HEK293 (cell line): Measurements from ENCODE around the gene VSTM2B.

Source experiments
- CTCF ChIA-PET: fragments of 350-600 bp; formaldehyde crosslinking; extraction: SDS; loops from one replicate; lab custom pipeline; 2021; ENCODE audit warnings: antibody characterized with exemption; lab: Yijun Ruan, JAX
- POLR2A ChIA-PET: fragments of 300-600 bp; formaldehyde crosslinking; extraction: SDS; loops from one replicate; lab custom pipeline; 2020; ENCODE audit warnings: antibody characterized with exemption, inconsistent platforms; lab: Yijun Ruan, JAX
- H3K27ac ChIP-seq: fragments of 200-500 bp; sonication (Bioruptor generic); 2 replicates; pipeline ENCODE4 v1.5.1; 2014; ENCODE audit warnings: low read depth, low read length, control low read depth, inconsistent platforms; ENCODE audit errors: extremely low read depth
- H3K36me3 ChIP-seq, 2 experiments: fragments of 200-500 bp in 1 of 2; sonication (Bioruptor generic) in 1 of 2; 1 replicate in 1 of 2; 2 replicates in 1 of 2; pipeline ENCODE4 v1.5.1; 2014 to 2017; ENCODE audit warnings: inconsistent platforms in 2 of 2, low read length in 2 of 2; ENCODE audit not compliant: control insufficient read depth in 2 of 2, insufficient read depth in 1 of 2
- H3K4me1 ChIP-seq: fragments of 200-500 bp; sonication (Bioruptor generic); 2 replicates; pipeline ENCODE4 v1.5.1; 2014; ENCODE audit warnings: mild to moderate bottlenecking, low read length, inconsistent platforms; ENCODE audit not compliant: control insufficient read depth, insufficient read depth
- H3K4me3 ChIP-seq: 2 replicates; pipeline ENCODE4 v1.5.1; 2011; ENCODE audit warnings: low read depth, mild to moderate bottlenecking, control low read depth, low read length, moderate library complexity
- H3K9me3 ChIP-seq: fragments of 200-500 bp; sonication (Bioruptor generic); 2 replicates; pipeline ENCODE4 v1.5.1; 2014; ENCODE audit warnings: low read depth, low read length, inconsistent platforms; ENCODE audit not compliant: control insufficient read depth, insufficient read depth
- KLF1 ChIP-seq: fragments of 450-650 bp; formaldehyde crosslinking; IDR thresholded peaks from 2 replicates; pipeline ENCODE4 v1.5.1; 2016; ENCODE audit warnings: missing biosample characterization, missing genetic modification characterization
- WT1 ChIP-seq: fragments of 450-650 bp; formaldehyde crosslinking; IDR thresholded peaks from 2 replicates; pipeline ENCODE4 v1.5.1; 2016; ENCODE audit warnings: missing biosample characterization, missing genetic modification characterization
- ZEB2 ChIP-seq: fragments of 450-650 bp; formaldehyde crosslinking; IDR thresholded peaks from 2 replicates; pipeline ENCODE4 v1.5.1; 2016; ENCODE audit warnings: missing biosample characterization, missing genetic modification characterization
- ZFP69B ChIP-seq: fragments of 450-650 bp; formaldehyde crosslinking; IDR thresholded peaks from 2 replicates; pipeline ENCODE4 v1.5.1; 2016; ENCODE audit warnings: missing biosample characterization, missing genetic modification characterization
- ZIC2 ChIP-seq: fragments of 450-650 bp; formaldehyde crosslinking; IDR thresholded peaks from 2 replicates; pipeline ENCODE4 v1.5.1; 2016; ENCODE audit warnings: missing biosample characterization, missing genetic modification characterization
- ZNF112 ChIP-seq: fragments of 450-650 bp; formaldehyde crosslinking; IDR thresholded peaks from 2 replicates; pipeline ENCODE4 v1.5.0; 2017; ENCODE audit warnings: missing biosample characterization, missing genetic modification characterization
- ZNF140 ChIP-seq: fragments of 450-650 bp; formaldehyde crosslinking; IDR thresholded peaks from 2 replicates; pipeline ENCODE4 v1.5.1; 2016; ENCODE audit warnings: missing biosample characterization, missing genetic modification characterization
- ZNF19 ChIP-seq: fragments of 450-650 bp; formaldehyde crosslinking; IDR thresholded peaks from 2 replicates; pipeline ENCODE4; 2016; ENCODE audit warnings: missing biosample characterization, missing genetic modification characterization, low read depth
- ZNF280D ChIP-seq: fragments of 450-650 bp; formaldehyde crosslinking; IDR thresholded peaks from 2 replicates; pipeline ENCODE4 v1.5.1; 2016; ENCODE audit warnings: missing biosample characterization, missing genetic modification characterization
- ZNF394 ChIP-seq: fragments of 450-650 bp; formaldehyde crosslinking; IDR thresholded peaks from 2 replicates; pipeline ENCODE4 v1.5.1; 2016; ENCODE audit warnings: missing biosample characterization, missing genetic modification characterization, mild to moderate bottlenecking, moderate library complexity, borderline replicate concordance
- ZNF416 ChIP-seq: fragments of 450-650 bp; formaldehyde crosslinking; IDR thresholded peaks from 2 replicates; pipeline ENCODE4 v1.5.1; 2016; ENCODE audit warnings: missing biosample characterization, missing genetic modification characterization
- ZNF561 ChIP-seq: fragments of 450-650 bp; IDR thresholded peaks from 2 replicates; pipeline ENCODE4 v1.5.1; 2018; ENCODE audit warnings: missing biosample characterization, missing genetic modification characterization, borderline replicate concordance
- ZNF747 ChIP-seq: fragments of 450-650 bp; formaldehyde crosslinking; IDR thresholded peaks from 2 replicates; pipeline ENCODE4 v1.5.1; 2016; ENCODE audit warnings: missing biosample characterization, missing genetic modification characterization
- ZNF768 ChIP-seq: fragments of 450-650 bp; formaldehyde crosslinking; IDR thresholded peaks from 2 replicates; pipeline ENCODE4 v1.5.1; 2018; ENCODE audit warnings: missing biosample characterization, mild to moderate bottlenecking, missing genetic modification characterization
- ZNF830 ChIP-seq: fragments of 450-650 bp; IDR thresholded peaks from 2 replicates; pipeline ENCODE4 v1.5.0; 2018; ENCODE audit warnings: missing biosample characterization, missing genetic modification characterization, low read depth, mild to moderate bottlenecking, moderate library complexity
- ZSCAN30 ChIP-seq: fragments of 450-650 bp; IDR thresholded peaks from 2 replicates; pipeline ENCODE4 v1.5.1; 2018; ENCODE audit warnings: missing biosample characterization, mild to moderate bottlenecking, missing genetic modification characterization, moderate library complexity
- TF ChIP-seq, protein P1 (sequence below): fragments of 450-650 bp; formaldehyde crosslinking; IDR thresholded peaks from 2 replicates; pipeline ENCODE4 v1.5.1; 2016; ENCODE audit warnings: missing biosample characterization, missing genetic modification characterization
- TF ChIP-seq, protein P2 (sequence below): fragments of 450-650 bp; formaldehyde crosslinking; IDR thresholded peaks from 2 replicates; pipeline ENCODE4 v1.5.1; 2016; ENCODE audit warnings: missing biosample characterization, missing genetic modification characterization

Gene VSTM2B

GRCh38 chr19:29533578-29534544 is 8.1 kb downstream of the VSTM2B start (continued):
- TF ChIP-seq ZNF394 (no peak), ZNF19 (tag by site-specific recombination) (no peak), ZNF561 (tag by site-specific recombination) (no peak), KLF1 (no peak)
- TF ChIP-seq, protein P1, sequence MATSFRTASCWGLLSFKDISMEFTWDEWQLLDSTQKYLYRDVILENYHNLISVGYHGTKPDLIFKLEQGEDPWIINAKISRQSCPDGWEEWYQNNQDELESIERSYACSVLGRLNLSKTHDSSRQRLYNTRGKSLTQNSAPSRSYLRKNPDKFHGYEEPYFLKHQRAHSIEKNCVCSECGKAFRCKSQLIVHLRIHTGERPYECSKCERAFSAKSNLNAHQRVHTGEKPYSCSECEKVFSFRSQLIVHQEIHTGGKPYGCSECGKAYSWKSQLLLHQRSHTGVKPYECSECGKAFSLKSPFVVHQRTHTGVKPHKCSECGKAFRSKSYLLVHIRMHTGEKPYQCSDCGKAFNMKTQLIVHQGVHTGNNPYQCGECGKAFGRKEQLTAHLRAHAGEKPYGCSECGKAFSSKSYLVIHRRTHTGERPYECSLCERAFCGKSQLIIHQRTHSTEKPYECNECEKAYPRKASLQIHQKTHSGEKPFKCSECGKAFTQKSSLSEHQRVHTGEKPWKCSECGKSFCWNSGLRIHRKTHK = no peak

- H3K4me3 ChIP-seq = no peak overlapping the region
- CTCF ChIA-PET = interaction anchor here (0.7 to 4.7 kb wide), 3 partner anchors 7 to 270 kb away, joined by 3 to 38 read pairs (median 6); no protein-coding TSS in a partner anchor
- no peak overlapping the region for H3K27ac ChIP-seq
- peaks cover 4% of the 10 kb centered on the region; the same call in 1 of the 2 replicates for H3K4me1 ChIP-seq
- H3K9me3 ChIP-seq = no peaks in the 10 kb centered on the region; the same call in 1 of the 2 replicates
- H3K36me3 ChIP-seq = no peaks in the 10 kb centered on the region
- POLR2A ChIA-PET = interaction anchor here (1.5 kb wide), 1 partner anchor 71 kb away, joined by 5 read pairs; the partner anchor contains the start of gene POP4
- TF ChIP-seq WT1 (tag by site-specific recombination) (no peak), ZSCAN30 (tag by site-specific recombination) (no peak), ZNF19 (tag by site-specific recombination) (no peak), ZNF280D (tag by site-specific recombination) (no peak), ZNF112 (no peak), ZEB2 (no peak), ZNF140 (tag by site-specific recombination) (no peak), ZNF747 (tag by site-specific recombination) (no peak), ZNF768 (no peak), ZNF416 (tag by site-specific recombination) (no peak), ZNF830 (no peak), ZFP69B (tag by site-specific recombination) (no peak), ZIC2 (tag by site-specific recombination) (no peak)
- TF ChIP-seq, protein P1 = no peak
- TF ChIP-seq, protein P2, sequence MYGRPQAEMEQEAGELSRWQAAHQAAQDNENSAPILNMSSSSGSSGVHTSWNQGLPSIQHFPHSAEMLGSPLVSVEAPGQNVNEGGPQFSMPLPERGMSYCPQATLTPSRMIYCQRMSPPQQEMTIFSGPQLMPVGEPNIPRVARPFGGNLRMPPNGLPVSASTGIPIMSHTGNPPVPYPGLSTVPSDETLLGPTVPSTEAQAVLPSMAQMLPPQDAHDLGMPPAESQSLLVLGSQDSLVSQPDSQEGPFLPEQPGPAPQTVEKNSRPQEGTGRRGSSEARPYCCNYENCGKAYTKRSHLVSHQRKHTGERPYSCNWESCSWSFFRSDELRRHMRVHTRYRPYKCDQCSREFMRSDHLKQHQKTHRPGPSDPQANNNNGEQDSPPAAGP (tag by site-specific recombination) = no peak
- TF ChIP-seq, all 188 proteins: peak for 0
These were observed 9.5 kb downstream of the VSTM2B start for GRCh38 chr19:29535214-29535831.
